Gastroesophageal sphincter (tissue), 4 donors: ENCODE results near the gene MANEA. TPM values are rescaled to one million over a fixed set of nuclear protein-coding genes. Genes with fewer than 3 reads are reported as not detected.
A peak's percentile ranks its signal among the peaks of the same experiment; 100 is the strongest.

Experiments
- ATAC-seq: fragments of 150-250 bp; one replicate; pipeline ENCODE4 v1.9.1; 2016; ENCODE audit warnings: mild to moderate bottlenecking, moderate library complexity
- H3K27ac ChIP-seq, 4 donors: fragments of 200-600 bp; sonication (generic) in 3 of 4; 1 replicate in 3 of 4; 2 replicates in 1 of 4; pipeline ENCODE4 v1.5.1; 2016 to 2019
- H3K27me3 ChIP-seq: fragments of 200-600 bp; sonication (generic); one replicate; pipeline ENCODE4 v1.5.1; 2019
- H3K36me3 ChIP-seq, 2 donors: fragments of 200-600 bp; sonication (generic); one replicate each; pipeline ENCODE4 v1.5.1; 2019; ENCODE audit warnings: control low read depth in 1 of 2
- H3K4me1 ChIP-seq, 3 donors: fragments of 200-600 bp; sonication (generic); 1 replicate in 2 of 3; 2 replicates in 1 of 3; pipeline ENCODE4 v1.5.1; 2016 to 2019; ENCODE audit warnings: control low read depth in 2 of 3
- H3K4me3 ChIP-seq, 2 donors: fragments of 200-600 bp; sonication (generic); one replicate each; pipeline ENCODE4 v1.5.1; 2019; ENCODE audit warnings: mild to moderate bottlenecking in 1 of 2, moderate library complexity in 1 of 2
- H3K9me3 ChIP-seq, 3 donors: fragments of 200-600 bp; sonication (generic); one replicate each; pipeline ENCODE4 v1.5.1; 2017 to 2019; ENCODE audit warnings: control low read depth in 2 of 3
- CTCF ChIP-seq, 4 experiments: fragments of 200-600 bp in 2 of 4; fragments of 450-650 bp in 2 of 4; sonication (generic) in 1 of 4; IDR thresholded peaks; one replicate each; pipeline ENCODE4 v1.5.1; 2017 to 2019; ENCODE audit warnings: antibody characterized with exemption in 4 of 4, mild to moderate bottlenecking in 2 of 4, moderate library complexity in 2 of 4
- EP300 ChIP-seq: sonication (generic); formaldehyde crosslinking; IDR thresholded peaks from one replicate; pipeline ENCODE4 v1.6.1; 2017; ENCODE audit warnings: antibody characterized with exemption, mild to moderate bottlenecking
- POLR2A ChIP-seq, 2 donors: fragments of 450-650 bp; IDR thresholded peaks; one replicate each; pipeline ENCODE4 v1.6.1; 2017; ENCODE audit warnings: antibody characterized with exemption in 2 of 2, mild to moderate bottlenecking in 2 of 2, moderate library complexity in 1 of 2
- POLR2AphosphoS5 ChIP-seq: sonication (generic); formaldehyde crosslinking; IDR thresholded peaks from one replicate; pipeline ENCODE4 v1.6.1; 2017; ENCODE audit warnings: antibody characterized with exemption
- WGBS, 2 donors: methylation state at CpG; one replicate each; pipeline ENCODE4 v1.1.5; 2018; ENCODE audit warnings: low coverage in 1 of 2; 5-methylcytosine and 5-hydroxymethylcytosine counted together
- total RNA-seq, 4 donors: library from RNA; depleted of rRNA; stranded (reverse); fragments of >200 nt; gene quantifications; one replicate each; pipeline ENCODE4 v1.1.0, GENCODE V29; 2016

Gene MANEA
- total RNA-seq, 4 donors from 2014 or later, result 6.8 to 12.3 (median 10.1) TPM

- ATAC-seq, result no peak
- Histone ChIP-seq H3K27ac (no peak overlapping the region), H3K9me3 (no peaks in the 10 kb centered on the region), H3K36me3 (no peaks in the 10 kb centered on the region), H3K4me3 (no peak overlapping the region), H3K27me3 (no peaks in the 10 kb centered on the region), H3K4me1 (no peaks in the 10 kb centered on the region)
- 41 to 75% methylated on average over 2 of the region's 2 CpGs for WGBS, 2 donors
- TF ChIP-seq CTCF (IDR thresholded peaks at IDR 0.05) (no peak), POLR2A (IDR thresholded peaks at IDR 0.05) (no peak), POLR2AphosphoS5 (no peak), EP300 (no peak)
Measured at GRCh38 chr6:95629551-95629950, 52.2 kb downstream of the MANEA start.

GRCh38 chr6:95636552-95637431 is 59.5 kb downstream of the MANEA start:
- H3K4me3 ChIP-seq, result no peak overlapping the region
- H3K4me1 ChIP-seq, result no peaks in the 10 kb centered on the region
- no peak overlapping the region for H3K27ac ChIP-seq
- H3K27me3 ChIP-seq, result no peaks in the 10 kb centered on the region
- WGBS, 2 donors, result 80 to 83% methylated on average over 2 to 4 of the region's 25 CpGs
- no peaks in the 10 kb centered on the region for H3K9me3 ChIP-seq
- TF ChIP-seq CTCF (IDR thresholded peaks at IDR 0.05) (no peak), POLR2A (IDR thresholded peaks at IDR 0.05) (no peak), POLR2AphosphoS5 (no peak), EP300 (no peak)
- ATAC-seq, result peak; percentile 25
- H3K36me3 ChIP-seq, result no peaks in the 10 kb centered on the region

- TF ChIP-seq CTCF (IDR thresholded peaks at IDR 0.05) (no peak), POLR2A (IDR thresholded peaks at IDR 0.05) (no peak), POLR2AphosphoS5 (no peak), EP300 (no peak)
- 89 to 100% methylated on average over 2 of the region's 2 CpGs for WGBS, 2 donors
- H3K4me1 ChIP-seq, result no peaks in the 10 kb centered on the region
- peaks cover 0 to 16% (median 0%) of the 10 kb centered on the region in 3 donors for H3K9me3 ChIP-seq
- H3K27ac ChIP-seq, result no peak overlapping the region
- ATAC-seq, result no peak
- H3K4me3 ChIP-seq, result no peak overlapping the region
- H3K27me3 ChIP-seq, result no peaks in the 10 kb centered on the region
- H3K36me3 ChIP-seq, result no peaks in the 10 kb centered on the region
Measured at GRCh38 chr6:95648636-95649035, 71.3 kb downstream of the MANEA start.

GRCh38 chr6:95649451-95649850 is 72.1 kb downstream of the MANEA start:
- 45 to 64% methylated on average over 1 of the region's 1 CpG for WGBS, 2 donors
- H3K27ac ChIP-seq, result no peak overlapping the region
- no peaks in the 10 kb centered on the region for H3K27me3 ChIP-seq
- no peaks in the 10 kb centered on the region for H3K36me3 ChIP-seq
- no peaks in the 10 kb centered on the region for H3K4me1 ChIP-seq
- no peak overlapping the region for H3K4me3 ChIP-seq
- H3K9me3 ChIP-seq, result peaks cover 0 to 16% (median 0%) of the 10 kb centered on the region in 3 donors
- no peak for ATAC-seq
- no peak for TF ChIP-seq EP300
- no peak for TF ChIP-seq CTCF (IDR thresholded peaks at IDR 0.05)
- TF ChIP-seq POLR2AphosphoS5, result no peak
- no peak for TF ChIP-seq POLR2A (IDR thresholded peaks at IDR 0.05)

GRCh38 chr6:95654176-95654575 is 76.8 kb downstream of the MANEA start:
- TF ChIP-seq POLR2AphosphoS5 (no peak), CTCF (IDR thresholded peaks at IDR 0.05) (no peak), POLR2A (IDR thresholded peaks at IDR 0.05) (no peak)
- ATAC-seq, result no peak

More at GRCh38 chr6:95654176-95654575, 76.8 kb downstream of the MANEA start:
- Histone ChIP-seq H3K4me3 (no peak overlapping the region), H3K9me3 (no peaks in the 10 kb centered on the region), H3K27ac (no peak overlapping the region), H3K36me3 (no peaks in the 10 kb centered on the region), H3K27me3 (no peaks in the 10 kb centered on the region), H3K4me1 (no peaks in the 10 kb centered on the region)
